Spleen (tissue), 11 donors: Measurements from ENCODE around the gene ARHGAP19. TPM values are rescaled to one million over a fixed set of nuclear protein-coding genes. Genes with fewer than 3 reads are reported as not detected.

Source experiments
- DNase-seq: peaks from one replicate; pipeline ENCODE4 v3.0.0-alpha.2; 2020
- H3K27ac ChIP-seq, 8 donors: fragments of 200-600 bp; sonication (generic) in 7 of 8; 1 replicate in 4 of 8; 2 replicates in 4 of 8; pipeline versions ENCODE4 v1.5.0 to v1.8.0; 2016 to 2021; ENCODE audit warnings: inconsistent platforms in 4 of 8, mild to moderate bottlenecking in 4 of 8, moderate library complexity in 1 of 8
- H3K27me3 ChIP-seq, 7 donors: fragments of 200-600 bp; sonication (generic) in 6 of 7; replicated peaks in 1 of 7; 1 replicate in 4 of 7; 2 replicates in 3 of 7; pipeline versions ENCODE4 v1.5.0 to v1.8.0; 2016 to 2021; ENCODE audit warnings: inconsistent platforms in 3 of 7, mild to moderate bottlenecking in 1 of 7
- H3K36me3 ChIP-seq, 6 donors: fragments of 200-600 bp; sonication (generic) in 5 of 6; 1 replicate in 4 of 6; 2 replicates in 2 of 6; pipeline versions ENCODE4 v1.5.0 to v1.8.0; 2016 to 2021; ENCODE audit warnings: inconsistent platforms in 2 of 6
- H3K4me1 ChIP-seq, 6 donors: fragments of 200-600 bp; sonication (generic) in 5 of 6; 1 replicate in 3 of 6; 2 replicates in 3 of 6; pipeline versions ENCODE4 v1.5.0 to v1.8.0; 2016 to 2021; ENCODE audit warnings: inconsistent platforms in 3 of 6
- H3K4me3 ChIP-seq, 8 donors: fragments of 200-600 bp; sonication (generic) in 7 of 8; 1 replicate in 4 of 8; 2 replicates in 4 of 8; pipeline versions ENCODE4 v1.5.0 to v1.8.0; 2016 to 2021; ENCODE audit warnings: inconsistent platforms in 4 of 8, mild to moderate bottlenecking in 4 of 8, moderate library complexity in 2 of 8
- H3K9me3 ChIP-seq, 8 donors: fragments of 200-600 bp; sonication (generic) in 7 of 8; 1 replicate in 4 of 8; 2 replicates in 4 of 8; pipeline versions ENCODE4 v1.5.0 to v1.8.0; 2016 to 2021; ENCODE audit warnings: inconsistent platforms in 4 of 8
- CTCF ChIP-seq, 11 experiments: fragments of 200-600 bp in 7 of 11; fragments of 450-650 bp in 4 of 11; sonication (generic) in 4 of 11; IDR thresholded peaks in 8 of 11; conservative IDR thresholded peaks in 3 of 11; 1 replicate in 7 of 11; 2 replicates in 4 of 11; pipeline versions ENCODE4 v1.4.0 to v1.8.0; 2016 to 2021; ENCODE audit warnings: antibody characterized with exemption in 11 of 11, inconsistent platforms in 4 of 11, mild to moderate bottlenecking in 1 of 11
- POLR2A ChIP-seq, 3 donors: fragments of 450-650 bp; IDR thresholded peaks; one replicate each; pipeline ENCODE4 v1.5.1; 2017; ENCODE audit warnings: antibody characterized with exemption in 3 of 3, mild to moderate bottlenecking in 1 of 3
- POLR2AphosphoS5 ChIP-seq, 3 donors: sonication (generic); formaldehyde crosslinking; IDR thresholded peaks; one replicate each; pipeline ENCODE4 v1.5.1; 2017; ENCODE audit warnings: antibody characterized with exemption in 3 of 3
- WGBS, 5 donors: extraction: QIAGEN DNeasy Blood & Tissue Kit in 3 of 5; methylation state at CpG; one replicate each; pipeline versions ENCODE4 v1.1.5 to v1.1.7; 2013 to 2018; 5-methylcytosine and 5-hydroxymethylcytosine counted together
- intact Hi-C: fragments of 100-400 bp; cut with DNase I; formaldehyde crosslinking; loops from one replicate; pipeline ENCODE4 v1.15.0; 2023; ENCODE audit warnings: low total_unique reads
- polyA plus RNA-seq, 3 donors: library from polyadenylated mRNA; stranded (reverse); fragments of 200-250 nt; gene quantifications; one replicate each; pipeline ENCODE4 v1.2.1, GENCODE V29; 2013
- total RNA-seq, 7 donors: library from RNA; depleted of rRNA in 3 of 7; stranded (reverse); fragments of >200 nt in 3 of 7; fragmentation: NEBNext Ultra II Directional in 4 of 7; extraction: Animal tissue kit (Norgen Biotek cat#: 25700) in 4 of 7; gene quantifications; one replicate each; pipeline versions ENCODE4 v1.1.0 to v1.2.1, GENCODE V29; 2016 to 2021
- donor health status: healthy with polysubstance abuse.
- donor health status: DM: no; HTN: no; CAD: no; lungs with moderate emphysema.
- donor health status: DM: no; HTN: no; CAD: no.
- donor health status: Bipolar disorder and iron deficiency.
- donor health status: healthy.
- donor health status: DM: no; HTN: no; CAD: no.
- donor health status: DM: yes; HTN: yes; CAD: no.

ARHGAP19 gene
- total and polyA plus RNA-seq, 10 donors = 3.1 to 35.3 (median 25.1) TPM

GRCh38 chr10:97195706-97196222 is 96.7 kb downstream of the ARHGAP19 start:
- peaks cover 0 to 63% (median 5%) of the 10 kb centered on the region in 7 donors for H3K27me3 ChIP-seq

GRCh38 chr10:97192952-97193435 is 99.4 kb downstream of the ARHGAP19 start:
- intact Hi-C loops = no loop called here
- Histone ChIP-seq H3K36me3 (no peaks in the 10 kb centered on the region), H3K27ac (no peak overlapping the region), H3K4me1 (peaks cover 3 to 18% (median 11%) of the 10 kb centered on the region in 6 donors), H3K4me3 (no peak overlapping the region), H3K9me3 (no peaks in the 10 kb centered on the region), H3K27me3 (peaks cover 0 to 62% (median 5%) of the 10 kb centered on the region in 7 donors)
- TF ChIP-seq POLR2AphosphoS5 (IDR thresholded peaks at IDR 0.05) (no peak), CTCF (IDR thresholded peaks at IDR 0.05 in 8 of 11, conservative IDR thresholded peaks at IDR 0.05 in 3 of 11) (no peak), POLR2A (IDR thresholded peaks at IDR 0.05) (no peak)
- no peak for DNase-seq
- 80 to 93% (median 87%) methylated on average over 5 of the region's 5 CpGs for WGBS, 5 donors

More at GRCh38 chr10:97195706-97196222, 96.7 kb downstream of the ARHGAP19 start:
- H3K27ac ChIP-seq = no peak overlapping the region
- DNase-seq = no peak
- TF ChIP-seq POLR2A (IDR thresholded peaks at IDR 0.05) = no peak
- no peak for TF ChIP-seq POLR2AphosphoS5 (IDR thresholded peaks at IDR 0.05)
- TF ChIP-seq CTCF (IDR thresholded peaks at IDR 0.05 in 8 of 11, conservative IDR thresholded peaks at IDR 0.05 in 3 of 11) = no peak
- intact Hi-C loops = no loop called here
- no peaks in the 10 kb centered on the region for H3K36me3 ChIP-seq
- H3K9me3 ChIP-seq = no peaks in the 10 kb centered on the region
- 21 to 28% (median 23%) methylated on average over 8 to 11 of the region's 11 CpGs for WGBS, 5 donors
- peaks cover 3 to 37% (median 19%) of the 10 kb centered on the region in 6 donors for H3K4me1 ChIP-seq
- H3K4me3 ChIP-seq = peak overlapping the region in 7 of 8 donors; percentile 36 to 73 (median 47)

- no peak for TF ChIP-seq POLR2A (IDR thresholded peaks at IDR 0.05)
- Histone ChIP-seq H3K9me3 (no peaks in the 10 kb centered on the region), H3K27me3 (peaks cover 0 to 71% (median 19%) of the 10 kb centered on the region in 7 donors), H3K4me3 (no peak overlapping the region), H3K36me3 (no peaks in the 10 kb centered on the region), H3K27ac (no peak overlapping the region), H3K4me1 (peaks cover 2 to 11% (median 7%) of the 10 kb centered on the region in 6 donors)
- intact Hi-C loops = no loop called here
- WGBS, 5 donors = 86 to 89% (median 86%) methylated on average over 2 of the region's 2 CpGs
- no peak for DNase-seq
These were observed 102.0 kb downstream of the ARHGAP19 start for GRCh38 chr10:97190450-97190849.

- Histone ChIP-seq H3K9me3 (no peaks in the 10 kb centered on the region), H3K27ac (no peak overlapping the region), H3K36me3 (no peaks in the 10 kb centered on the region), H3K27me3 (peaks cover 0 to 71% (median 29%) of the 10 kb centered on the region in 7 donors), H3K4me1 (peaks cover 6 to 17% (median 12%) of the 10 kb centered on the region in 6 donors), H3K4me3 (no peak overlapping the region)
- DNase-seq = peak; percentile 57
- intact Hi-C loops = no loop called here
- 42 to 64% (median 60%) methylated on average over 11 of the region's 11 CpGs for WGBS, 5 donors
- TF ChIP-seq POLR2A (IDR thresholded peaks at IDR 0.05) = no peak
- TF ChIP-seq POLR2AphosphoS5 (IDR thresholded peaks at IDR 0.05) = no peak
- TF ChIP-seq CTCF (IDR thresholded peaks at IDR 0.05 in 8 of 11, conservative IDR thresholded peaks at IDR 0.05 in 3 of 11) = no peak
These were observed 104.2 kb downstream of the ARHGAP19 start for GRCh38 chr10:97188261-97188711.
